ENCODE measurements around the gene HSP90AB1.
A peak's percentile ranks its signal among the peaks of the same experiment; 100 is the strongest.

HSP90AB1 gene

GRCh38 chr6:44237813-44238433 lies 9.0 kb upstream of the HSP90AB1 start:
- Histone ChIP-seq H3K36me3 (ENCODE audit: control insufficient read depth, insufficient read depth, low read length) (peaks cover 19% of the 10 kb centered on the region), H3K9ac (ENCODE audit: low read depth, low read length) (peak overlapping the region; percentile 68; the same call in 1 of the 2 replicates), H3K27me3 (ENCODE audit: control insufficient read depth, insufficient read depth, low read length) (peaks cover 10% of the 10 kb centered on the region; the same call in 1 of the 2 replicates), H3K27ac (ENCODE audit: low read depth, low read length) (peak overlapping the region; percentile 73), H3K4me3 (ENCODE audit: low read depth, low read length) (peak overlapping the region; percentile 67), H3K9me3 (ENCODE audit: control insufficient read depth, insufficient read depth, low read length) (no peaks in the 10 kb centered on the region), H3K4me1 (ENCODE audit: control insufficient read depth, insufficient read depth, low read length) (peaks cover 13% of the 10 kb centered on the region)

- Histone ChIP-seq H3K4me1 (ENCODE audit: control insufficient read depth, insufficient read depth, low read length) (peaks cover 13% of the 10 kb centered on the region), H3K4me3 (ENCODE audit: low read depth, low read length) (no peak overlapping the region), H3K36me3 (ENCODE audit: control insufficient read depth, insufficient read depth, low read length) (peaks cover 10% of the 10 kb centered on the region), H3K9me3 (ENCODE audit: control insufficient read depth, insufficient read depth, low read length) (no peaks in the 10 kb centered on the region), H3K9ac (ENCODE audit: low read depth, low read length) (no peak overlapping the region), H3K27me3 (ENCODE audit: control insufficient read depth, insufficient read depth, low read length) (peaks cover 10% of the 10 kb centered on the region; the same call in 1 of the 2 replicates), H3K27ac (ENCODE audit: low read depth, low read length) (no peak overlapping the region)
Observed at GRCh38 chr6:44238687-44239350, 8.1 kb upstream of the HSP90AB1 start.

GRCh38 chr6:44243345-44243744 lies 3.6 kb upstream of the HSP90AB1 start:
- H3K9me3 ChIP-seq (ENCODE audit: control insufficient read depth, insufficient read depth, low read length) = no peaks in the 10 kb centered on the region
- peaks cover 10% of the 10 kb centered on the region; the same call in 1 of the 2 replicates for H3K27me3 ChIP-seq (ENCODE audit: control insufficient read depth, insufficient read depth, low read length)
- H3K36me3 ChIP-seq (ENCODE audit: control insufficient read depth, insufficient read depth, low read length) = peaks cover 8% of the 10 kb centered on the region
- no peak overlapping the region for H3K9ac ChIP-seq (ENCODE audit: low read depth, low read length)
- H3K27ac ChIP-seq (ENCODE audit: low read depth, low read length) = no peak overlapping the region
- H3K4me1 ChIP-seq (ENCODE audit: control insufficient read depth, insufficient read depth, low read length) = peaks cover 10% of the 10 kb centered on the region
- no peak overlapping the region for H3K4me3 ChIP-seq (ENCODE audit: low read depth, low read length)

- Histone ChIP-seq H3K27me3 (ENCODE audit: control insufficient read depth, insufficient read depth, low read length) (no peaks in the 10 kb centered on the region), H3K9me3 (ENCODE audit: control insufficient read depth, insufficient read depth, low read length) (no peaks in the 10 kb centered on the region), H3K9ac (ENCODE audit: low read depth, low read length) (peak overlapping the region; percentile 52), H3K27ac (ENCODE audit: low read depth, low read length) (peak overlapping the region; percentile 48), H3K4me3 (ENCODE audit: low read depth, low read length) (peak overlapping the region; percentile 95), H3K4me1 (ENCODE audit: control insufficient read depth, insufficient read depth, low read length) (peaks cover 18% of the 10 kb centered on the region), H3K36me3 (ENCODE audit: control insufficient read depth, insufficient read depth, low read length) (peaks cover 29% of the 10 kb centered on the region)
Observed at GRCh38 chr6:44245391-44245911, 1.4 kb upstream of the HSP90AB1 start.

- H3K9me3 ChIP-seq (ENCODE audit: control insufficient read depth, insufficient read depth, low read length) = no peaks in the 10 kb centered on the region
- H3K9ac ChIP-seq (ENCODE audit: low read depth, low read length) = peak overlapping the region; percentile 84
- H3K27ac ChIP-seq (ENCODE audit: low read depth, low read length) = peak overlapping the region; percentile 96
- H3K27me3 ChIP-seq (ENCODE audit: control insufficient read depth, insufficient read depth, low read length) = no peaks in the 10 kb centered on the region
- peaks cover 35% of the 10 kb centered on the region for H3K36me3 ChIP-seq (ENCODE audit: control insufficient read depth, insufficient read depth, low read length)
- H3K4me1 ChIP-seq (ENCODE audit: control insufficient read depth, insufficient read depth, low read length) = peaks cover 18% of the 10 kb centered on the region
- peak overlapping the region; percentile 95 for H3K4me3 ChIP-seq (ENCODE audit: low read depth, low read length)
Observed at GRCh38 chr6:44245912-44246662, 814 bp upstream of the HSP90AB1 start.

- Histone ChIP-seq H3K9me3 (ENCODE audit: control insufficient read depth, insufficient read depth, low read length) (no peaks in the 10 kb centered on the region), H3K27me3 (ENCODE audit: control insufficient read depth, insufficient read depth, low read length) (no peaks in the 10 kb centered on the region), H3K4me3 (ENCODE audit: low read depth, low read length) (peak overlapping the region; percentile 95), H3K9ac (ENCODE audit: low read depth, low read length) (peak overlapping the region; percentile 99), H3K27ac (ENCODE audit: low read depth, low read length) (peak overlapping the region; percentile 96), H3K4me1 (ENCODE audit: control insufficient read depth, insufficient read depth, low read length) (peaks cover 18% of the 10 kb centered on the region), H3K36me3 (ENCODE audit: control insufficient read depth, insufficient read depth, low read length) (peaks cover 50% of the 10 kb centered on the region)
Observed at GRCh38 chr6:44247338-44248302, 719 bp downstream of the HSP90AB1 start.

- Histone ChIP-seq H3K27ac (ENCODE audit: low read depth, low read length) (peak overlapping the region; percentile 96), H3K9ac (ENCODE audit: low read depth, low read length) (peak overlapping the region; percentile 99), H3K9me3 (ENCODE audit: control insufficient read depth, insufficient read depth, low read length) (no peaks in the 10 kb centered on the region), H3K4me3 (ENCODE audit: low read depth, low read length) (peak overlapping the region; percentile 95), H3K4me1 (ENCODE audit: control insufficient read depth, insufficient read depth, low read length) (peaks cover 18% of the 10 kb centered on the region), H3K36me3 (ENCODE audit: control insufficient read depth, insufficient read depth, low read length) (peaks cover 60% of the 10 kb centered on the region), H3K27me3 (ENCODE audit: control insufficient read depth, insufficient read depth, low read length) (no peaks in the 10 kb centered on the region)
Observed at GRCh38 chr6:44248579-44248978, 1.7 kb downstream of the HSP90AB1 start.

GRCh38 chr6:44249082-44249748 lies 2.3 kb downstream of the HSP90AB1 start:
- H3K9ac ChIP-seq (ENCODE audit: low read depth, low read length) = peak overlapping the region; percentile 99
- H3K27ac ChIP-seq (ENCODE audit: low read depth, low read length) = peak overlapping the region; percentile 96
- H3K9me3 ChIP-seq (ENCODE audit: control insufficient read depth, insufficient read depth, low read length) = no peaks in the 10 kb centered on the region
- peak overlapping the region; percentile 95 for H3K4me3 ChIP-seq (ENCODE audit: low read depth, low read length)
- H3K4me1 ChIP-seq (ENCODE audit: control insufficient read depth, insufficient read depth, low read length) = peaks cover 18% of the 10 kb centered on the region
- no peaks in the 10 kb centered on the region for H3K27me3 ChIP-seq (ENCODE audit: control insufficient read depth, insufficient read depth, low read length)
- H3K36me3 ChIP-seq (ENCODE audit: control insufficient read depth, insufficient read depth, low read length) = peaks cover 66% of the 10 kb centered on the region

GRCh38 chr6:44250067-44250717 lies 3.3 kb downstream of the HSP90AB1 start:
- Histone ChIP-seq H3K4me1 (ENCODE audit: control insufficient read depth, insufficient read depth, low read length) (peaks cover 16% of the 10 kb centered on the region), H3K36me3 (ENCODE audit: control insufficient read depth, insufficient read depth, low read length) (peaks cover 76% of the 10 kb centered on the region), H3K4me3 (ENCODE audit: low read depth, low read length) (no peak overlapping the region), H3K9me3 (ENCODE audit: control insufficient read depth, insufficient read depth, low read length) (no peaks in the 10 kb centered on the region), H3K27ac (ENCODE audit: low read depth, low read length) (peak overlapping the region; percentile 52), H3K9ac (ENCODE audit: low read depth, low read length) (no peak overlapping the region), H3K27me3 (ENCODE audit: control insufficient read depth, insufficient read depth, low read length) (no peaks in the 10 kb centered on the region)
